Activated T-cell treated with anti-CD3 and anti-CD28 coated beads, Interleukin-2, amount 50 U/mL, for 4 hours (primary cell): Measurements from ENCODE around the gene FZR1. TPM values are rescaled to one million over a fixed set of nuclear protein-coding genes. Genes with fewer than 3 reads are reported as not detected.

Experiments used
- ATAC-seq, 2 donors: fragments of 200-7000 bp; cut with Tn5 transposase; one replicate each; pipeline ENCODE4 v1.10.0; 2021
- DNase-seq: peaks from one replicate; pipeline ENCODE4 v3.0.0-alpha.2; 2020
- H3K27me3 Mint-ChIP-seq: one replicate; pipeline ENCODE4 v1.8.0; 2021; ENCODE audit warnings: low read depth, mixed read lengths
- H3K36me3 Mint-ChIP-seq: one replicate; pipeline ENCODE4 v1.8.0; 2022; ENCODE audit warnings: mixed read lengths; ENCODE audit not compliant: insufficient read depth
- H3K4me1 Mint-ChIP-seq: one replicate; pipeline ENCODE4 v1.8.0; 2021; ENCODE audit warnings: low read depth, mixed read lengths
- H3K4me3 Mint-ChIP-seq: one replicate; pipeline ENCODE4 v1.8.0; 2021; ENCODE audit warnings: mild to moderate bottlenecking, moderate library complexity, mixed read lengths
- H3K9me3 Mint-ChIP-seq: one replicate; pipeline ENCODE4 v1.8.0; 2021; ENCODE audit warnings: mixed read lengths
- total RNA-seq, 3 donors: library from RNA; stranded (reverse); gene quantifications; one replicate each; pipeline ENCODE4 v1.2.1, GENCODE V29; 2021

Gene FZR1
- total RNA-seq, 3 donors from 2014 or later, result 30.4 to 38.1 (median 33.2) TPM

DNA sequence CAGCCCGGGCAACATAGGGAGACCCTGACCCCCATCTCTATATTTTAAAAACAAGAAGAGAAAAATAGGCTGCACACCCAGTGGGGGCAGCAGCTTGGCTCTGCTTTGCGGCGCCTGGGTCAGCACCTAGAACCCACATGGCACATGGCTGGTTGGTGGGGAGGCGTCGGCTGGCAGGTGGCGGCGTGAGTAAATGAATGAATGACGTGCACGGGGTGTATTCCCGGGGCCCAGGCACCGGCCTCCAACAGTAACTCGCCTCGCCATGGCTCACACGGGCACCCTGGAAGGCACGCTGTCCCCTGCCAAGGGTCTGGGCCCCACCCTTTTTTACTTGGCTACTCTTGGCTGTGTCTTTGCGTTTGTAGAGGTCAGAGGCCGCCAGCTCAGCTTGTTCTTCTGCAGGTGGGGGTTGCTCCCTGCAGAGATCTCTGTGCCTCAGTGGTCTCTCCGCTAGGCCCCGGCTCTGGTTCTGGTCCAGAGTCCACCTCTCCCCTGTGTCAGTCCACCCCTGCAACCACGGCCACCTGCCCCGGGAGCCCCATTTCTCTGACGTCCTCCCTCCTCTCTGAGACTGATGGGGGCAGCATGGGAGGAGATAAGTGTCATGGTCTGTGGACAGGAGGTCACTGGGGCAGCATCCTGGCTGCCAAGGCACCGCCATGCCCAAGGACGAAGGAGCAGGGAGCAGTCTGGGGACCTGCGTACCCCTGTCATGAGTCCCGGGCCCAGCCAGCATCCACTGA, 5.6 kb downstream of the FZR1 start:
- H3K27me3 Mint-ChIP-seq, result no peaks in the 10 kb centered on the region
- H3K4me1 Mint-ChIP-seq, result peaks cover 64% of the 10 kb centered on the region
- ATAC-seq, result no peak
- H3K4me3 Mint-ChIP-seq, result no peak overlapping the region
- H3K36me3 Mint-ChIP-seq, result peaks cover 11% of the 10 kb centered on the region
- DNase-seq, result no peak
- no peaks in the 10 kb centered on the region for H3K9me3 Mint-ChIP-seq

- Mint-ChIP-seq H3K36me3 (peaks cover 11% of the 10 kb centered on the region), H3K4me1 (peaks cover 60% of the 10 kb centered on the region), H3K4me3 (no peak overlapping the region), H3K9me3 (no peaks in the 10 kb centered on the region), H3K27me3 (no peaks in the 10 kb centered on the region)
- DNase-seq, result no peak
- no peak for ATAC-seq
Observed at GRCh38 chr19:3512562-3513228, 6.6 kb downstream of the FZR1 start.

- Mint-ChIP-seq H3K4me1 (peaks cover 57% of the 10 kb centered on the region), H3K4me3 (no peak overlapping the region), H3K36me3 (peaks cover 11% of the 10 kb centered on the region), H3K27me3 (no peaks in the 10 kb centered on the region), H3K9me3 (no peaks in the 10 kb centered on the region)
- ATAC-seq, result no peak
- DNase-seq, result no peak
Observed at GRCh38 chr19:3513229-3514140, 7.4 kb downstream of the FZR1 start.

- DNase-seq, result no peak
- no peak overlapping the region for H3K4me3 Mint-ChIP-seq
Observed at GRCh38 chr19:3514930-3515329, 8.8 kb downstream of the FZR1 start.

GRCh38 chr19:3515891-3516422, 9.8 kb downstream of the FZR1 start:
- no peaks in the 10 kb centered on the region for H3K9me3 Mint-ChIP-seq
- H3K27me3 Mint-ChIP-seq, result no peaks in the 10 kb centered on the region
- no peak for DNase-seq
- H3K4me3 Mint-ChIP-seq, result no peak overlapping the region
- peaks cover 44% of the 10 kb centered on the region for H3K4me1 Mint-ChIP-seq
- H3K36me3 Mint-ChIP-seq, result peaks cover 2% of the 10 kb centered on the region
- no peak for ATAC-seq

More at GRCh38 chr19:3514930-3515329, 8.8 kb downstream of the FZR1 start:
- no peak for ATAC-seq
- Mint-ChIP-seq H3K27me3 (no peaks in the 10 kb centered on the region), H3K4me1 (peaks cover 46% of the 10 kb centered on the region), H3K36me3 (no peaks in the 10 kb centered on the region), H3K9me3 (no peaks in the 10 kb centered on the region)

DNA sequence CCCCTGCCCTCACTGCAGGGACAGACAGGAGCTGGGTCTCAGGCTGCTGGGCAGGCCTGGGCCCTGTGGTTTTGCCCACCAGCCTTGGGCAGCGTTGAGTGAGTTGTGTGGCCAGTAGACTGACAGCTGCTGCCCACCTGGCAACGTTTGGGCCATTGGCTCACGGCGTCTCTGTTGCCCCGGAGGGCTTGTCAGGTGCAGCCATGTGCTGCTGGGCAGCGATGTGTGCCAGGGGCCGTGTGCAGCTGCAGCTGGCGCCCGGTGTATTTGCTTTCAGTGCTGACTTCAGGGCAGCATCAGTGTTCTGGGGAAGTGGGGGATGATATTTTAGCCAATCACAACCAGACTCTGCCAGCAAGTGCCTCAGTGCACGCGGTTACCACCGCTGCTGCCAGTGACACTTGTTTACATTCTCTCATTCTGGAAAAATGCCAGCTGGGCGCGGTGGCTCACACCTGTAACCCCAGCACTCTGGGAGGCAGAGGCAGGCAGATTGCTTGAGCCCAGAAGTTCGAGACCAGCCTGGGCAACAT, 10.6 kb downstream of the FZR1 start:
- no peaks in the 10 kb centered on the region for H3K27me3 Mint-ChIP-seq
- H3K9me3 Mint-ChIP-seq, result no peaks in the 10 kb centered on the region
- DNase-seq (no peak), ATAC-seq (peak; percentile 48 to 59)
- peaks cover 4% of the 10 kb centered on the region for H3K36me3 Mint-ChIP-seq
- no peak overlapping the region for H3K4me3 Mint-ChIP-seq
- H3K4me1 Mint-ChIP-seq, result peaks cover 42% of the 10 kb centered on the region

- peaks cover 40% of the 10 kb centered on the region for H3K4me1 Mint-ChIP-seq
- H3K36me3 Mint-ChIP-seq, result peaks cover 7% of the 10 kb centered on the region
- H3K4me3 Mint-ChIP-seq, result no peak overlapping the region
- H3K9me3 Mint-ChIP-seq, result no peaks in the 10 kb centered on the region
- no peak for ATAC-seq
- H3K27me3 Mint-ChIP-seq, result no peaks in the 10 kb centered on the region
- DNase-seq, result no peak
Observed at GRCh38 chr19:3517638-3518037, 11.5 kb downstream of the FZR1 start.

DNA sequence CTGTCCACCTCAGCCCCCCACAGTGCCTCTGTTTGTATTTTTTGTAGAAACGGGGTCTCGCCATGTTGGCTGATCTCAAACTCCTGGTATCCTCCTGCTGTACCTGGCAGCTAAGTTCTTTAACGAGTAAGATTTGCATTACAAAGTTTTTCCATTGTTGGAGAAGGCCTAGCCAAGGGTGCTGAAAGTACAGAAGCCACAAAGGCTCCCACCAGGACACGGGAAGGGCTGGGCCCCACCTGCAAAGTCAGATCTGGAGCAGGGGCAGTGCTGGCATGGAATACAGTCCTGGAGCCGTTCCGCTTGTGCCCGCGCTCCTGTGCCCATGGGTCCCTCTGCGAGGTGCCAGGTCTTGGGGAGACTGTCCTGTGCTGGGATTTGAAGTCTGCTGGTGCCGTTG, 12.1 kb downstream of the FZR1 start:
- no peak for ATAC-seq
- Mint-ChIP-seq H3K4me1 (peaks cover 40% of the 10 kb centered on the region), H3K4me3 (no peak overlapping the region), H3K9me3 (no peaks in the 10 kb centered on the region), H3K27me3 (no peaks in the 10 kb centered on the region), H3K36me3 (peaks cover 7% of the 10 kb centered on the region)
- DNase-seq, result no peak

GRCh38 chr19:3518659-3519058, 12.5 kb downstream of the FZR1 start:
- ATAC-seq (no peak), DNase-seq (no peak)
- Mint-ChIP-seq H3K27me3 (no peaks in the 10 kb centered on the region), H3K4me1 (peaks cover 38% of the 10 kb centered on the region), H3K36me3 (peaks cover 7% of the 10 kb centered on the region), H3K4me3 (no peak overlapping the region), H3K9me3 (no peaks in the 10 kb centered on the region)

DNA sequence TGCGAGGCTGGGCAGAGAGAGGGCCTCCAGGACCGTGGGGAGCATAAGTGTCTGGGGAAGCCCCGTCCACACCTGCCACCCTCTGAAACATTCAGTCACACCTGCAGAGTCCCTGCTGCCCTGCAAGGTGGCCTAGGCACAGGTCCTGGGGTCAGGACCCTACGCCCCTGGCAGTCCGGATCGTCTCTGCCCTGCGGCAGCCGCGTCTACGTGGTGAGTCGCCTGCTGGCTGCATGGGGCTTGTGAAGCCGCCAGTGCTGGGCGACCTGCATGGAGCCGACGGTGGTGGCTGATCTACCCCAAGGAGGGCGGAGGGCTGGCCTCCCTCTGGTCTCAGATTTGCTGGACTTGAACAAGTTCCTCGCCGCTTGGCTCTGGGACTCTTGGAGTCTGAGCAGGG, 13.0 kb downstream of the FZR1 start:
- Mint-ChIP-seq H3K9me3 (no peaks in the 10 kb centered on the region), H3K4me1 (peaks cover 36% of the 10 kb centered on the region), H3K4me3 (no peak overlapping the region), H3K27me3 (no peaks in the 10 kb centered on the region), H3K36me3 (peaks cover 7% of the 10 kb centered on the region)
- no peak for DNase-seq
- ATAC-seq, result no peak

GRCh38 chr19:3520166-3521103, 14.3 kb downstream of the FZR1 start:
- Mint-ChIP-seq H3K4me3 (no peak overlapping the region), H3K9me3 (no peaks in the 10 kb centered on the region), H3K27me3 (no peaks in the 10 kb centered on the region), H3K4me1 (peaks cover 28% of the 10 kb centered on the region), H3K36me3 (peaks cover 9% of the 10 kb centered on the region)
- ATAC-seq (no peak), DNase-seq (no peak)

GRCh38 chr19:3521104-3521445, 15.0 kb downstream of the FZR1 start:
- Mint-ChIP-seq H3K36me3 (peaks cover 9% of the 10 kb centered on the region), H3K9me3 (no peaks in the 10 kb centered on the region), H3K4me3 (no peak overlapping the region), H3K27me3 (no peaks in the 10 kb centered on the region), H3K4me1 (peaks cover 21% of the 10 kb centered on the region)
- DNase-seq, result no peak
- ATAC-seq, result no peak
